Brain microvascular endothelial cell (primary cell): ENCODE data around the gene RIPK3.
"Not testable (repeated sequence)": the region's sequence is repeated elsewhere in the genome, so short reads cannot be mapped to it uniquely, and the experiment has no call there.

Experiments used
- DNase-seq: peaks from one replicate; pipeline ENCODE4 v3.0.0-alpha.2; 2020
- H3K27ac ChIP-seq: fragments of 250-450 bp; sonication (Bioruptor Pico); 2 replicates; pipeline ENCODE4 v1.5.1; 2020; ENCODE audit warnings: mild to moderate bottlenecking, moderate library complexity
- H3K27me3 ChIP-seq: fragments of 250-450 bp; sonication (Bioruptor Pico); replicated peaks from 2 replicates; pipeline ENCODE4 v1.5.1; 2020; ENCODE audit warnings: mild to moderate bottlenecking
- H3K36me3 ChIP-seq: fragments of 250-450 bp; sonication (Bioruptor Pico); replicated peaks from 2 replicates; pipeline ENCODE4 v1.5.1; 2020; ENCODE audit warnings: mild to moderate bottlenecking
- H3K4me3 ChIP-seq: 2 replicates; pipeline ENCODE4 v1.5.1; 2011; ENCODE audit warnings: low read depth, mild to moderate bottlenecking, control low read depth, low read length, moderate library complexity
- in situ Hi-C: cut with HindIII; loops from 2 replicates; pipeline ENCODE4 v1.10.0; 2017; ENCODE audit warnings: low sequenced_read_pairs, low pct_ligation_motif_present
- TF ChIP-seq, protein P1 (sequence below): IDR thresholded peaks from 2 replicates; pipeline ENCODE4 v1.5.1; 2011; ENCODE audit warnings: low read depth, mild to moderate bottlenecking, moderate library complexity, low read length, control low read depth, inconsistent platforms; ENCODE audit errors: missing control alignments

RIPK3 gene

DNA sequence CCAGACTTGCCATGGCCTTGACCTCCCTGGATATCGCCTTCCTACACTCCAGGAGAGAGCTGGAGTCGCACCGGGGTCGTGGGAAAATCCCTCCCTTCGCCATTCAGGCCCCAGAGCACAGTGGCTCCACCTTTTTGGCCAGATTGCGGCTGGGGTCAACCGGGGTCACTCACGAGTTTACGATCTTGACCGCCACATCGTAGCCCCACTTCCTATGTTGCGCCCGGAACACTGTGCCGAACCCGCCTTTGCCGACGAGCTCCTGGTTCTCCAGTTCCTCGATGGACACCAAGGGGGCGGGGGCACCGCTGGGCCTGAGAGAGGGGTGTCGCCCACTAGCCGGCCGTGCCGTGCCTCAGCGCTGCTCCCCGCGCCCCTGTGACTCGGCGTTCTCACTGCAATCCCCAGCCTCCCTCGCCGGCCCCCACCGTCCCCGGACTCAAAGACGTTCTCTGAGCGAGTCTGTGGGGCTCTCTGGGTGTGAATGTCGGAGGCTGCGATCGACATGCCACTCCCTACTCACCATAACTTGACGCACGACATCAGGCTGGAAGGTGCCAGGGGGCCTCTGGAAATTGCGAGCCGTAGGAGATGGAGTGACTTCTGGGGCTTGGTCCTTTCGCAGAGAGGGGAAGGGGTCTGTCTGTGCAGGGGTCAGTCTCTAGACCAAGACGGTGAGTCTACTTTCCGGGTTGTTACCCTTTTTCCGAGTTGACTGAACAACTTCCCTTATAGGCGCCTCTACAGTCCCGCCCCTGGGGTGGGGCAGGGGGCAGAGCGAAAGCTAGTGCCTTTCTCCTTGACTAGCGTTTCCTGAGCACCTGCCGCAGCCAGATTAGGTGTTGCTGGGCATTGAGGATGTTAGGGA, at the start of gene RIPK3:
Gene RIPK3, minus strand, starts transcription at position 708 of the 868 bp plus-strand sequence. Its CDS starts 165 bp downstream, at position 543.
- Histone ChIP-seq H3K36me3 (no peaks in the 10 kb centered on the region), H3K27ac (no peak within 1 kb of the TSS), H3K27me3 (peaks cover 11% of the 10 kb centered on the region), H3K4me3 (peak within 1 kb of the TSS; percentile 22)
- no peak for DNase-seq
- in situ Hi-C loops = loop anchor here (10.0 kb wide), 1 partner anchor 95 kb away; no protein-coding TSS in a partner anchor
- TF ChIP-seq, protein P1, sequence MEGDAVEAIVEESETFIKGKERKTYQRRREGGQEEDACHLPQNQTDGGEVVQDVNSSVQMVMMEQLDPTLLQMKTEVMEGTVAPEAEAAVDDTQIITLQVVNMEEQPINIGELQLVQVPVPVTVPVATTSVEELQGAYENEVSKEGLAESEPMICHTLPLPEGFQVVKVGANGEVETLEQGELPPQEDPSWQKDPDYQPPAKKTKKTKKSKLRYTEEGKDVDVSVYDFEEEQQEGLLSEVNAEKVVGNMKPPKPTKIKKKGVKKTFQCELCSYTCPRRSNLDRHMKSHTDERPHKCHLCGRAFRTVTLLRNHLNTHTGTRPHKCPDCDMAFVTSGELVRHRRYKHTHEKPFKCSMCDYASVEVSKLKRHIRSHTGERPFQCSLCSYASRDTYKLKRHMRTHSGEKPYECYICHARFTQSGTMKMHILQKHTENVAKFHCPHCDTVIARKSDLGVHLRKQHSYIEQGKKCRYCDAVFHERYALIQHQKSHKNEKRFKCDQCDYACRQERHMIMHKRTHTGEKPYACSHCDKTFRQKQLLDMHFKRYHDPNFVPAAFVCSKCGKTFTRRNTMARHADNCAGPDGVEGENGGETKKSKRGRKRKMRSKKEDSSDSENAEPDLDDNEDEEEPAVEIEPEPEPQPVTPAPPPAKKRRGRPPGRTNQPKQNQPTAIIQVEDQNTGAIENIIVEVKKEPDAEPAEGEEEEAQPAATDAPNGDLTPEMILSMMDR = no peak

DNA sequence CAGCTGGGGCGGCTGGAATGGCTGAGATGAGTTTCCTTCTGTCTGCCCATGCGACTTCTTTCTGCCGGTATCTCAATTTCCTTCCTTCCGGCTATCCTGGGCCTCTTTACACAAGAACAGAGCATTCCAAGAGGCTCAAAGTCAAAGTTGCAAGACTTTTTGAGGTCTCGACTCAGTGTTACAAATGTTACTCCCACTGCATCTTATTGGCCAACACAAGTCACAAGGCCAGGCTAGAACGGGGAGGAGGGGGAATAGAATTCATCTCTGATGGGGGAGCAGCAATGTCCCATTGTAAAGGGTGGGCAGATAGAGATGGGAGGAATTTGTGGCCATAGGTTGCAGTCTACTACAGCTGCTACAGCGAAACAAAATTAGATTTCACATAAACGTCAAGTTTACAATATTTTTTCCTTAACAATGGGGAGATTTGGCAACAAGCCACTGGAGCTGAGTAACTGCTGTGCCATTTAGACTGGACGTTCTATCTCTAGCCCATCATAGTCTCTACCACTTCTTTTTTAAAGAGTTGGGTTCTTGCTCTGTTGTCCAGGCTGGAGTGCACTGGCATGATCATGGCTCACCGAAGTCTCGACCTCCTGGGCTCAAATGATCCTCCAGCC, 49.5 kb upstream of the RIPK3 start:
- no peak overlapping the region for H3K4me3 ChIP-seq
- peak; percentile 51 for DNase-seq
- no peak overlapping the region for H3K27ac ChIP-seq
- H3K36me3 ChIP-seq = no peaks in the 10 kb centered on the region
- in situ Hi-C loops = no loop called here
- no peaks in the 10 kb centered on the region for H3K27me3 ChIP-seq
- TF ChIP-seq, protein P1 = no peak

GRCh38 chr14:24388474-24389179, 48.8 kb upstream of the RIPK3 start:
- in situ Hi-C loops = no loop called here

GRCh38 chr14:24387579-24387978, 47.8 kb upstream of the RIPK3 start:
- DNase-seq, H3K36me3 ChIP-seq, H3K27me3 ChIP-seq, H3K27ac ChIP-seq, H3K4me3 ChIP-seq, in situ Hi-C loops: not testable (repeated sequence)

More at GRCh38 chr14:24388474-24389179, 48.8 kb upstream of the RIPK3 start:
- no peak for DNase-seq
- TF ChIP-seq, protein P1 = no peak
- no peaks in the 10 kb centered on the region for H3K36me3 ChIP-seq
- H3K4me3 ChIP-seq = no peak overlapping the region
- H3K27me3 ChIP-seq = no peaks in the 10 kb centered on the region
- H3K27ac ChIP-seq = no peak overlapping the region

GRCh38 chr14:24387009-24387345, 47.2 kb upstream of the RIPK3 start:
- in situ Hi-C loops = no loop called here
- no peaks in the 10 kb centered on the region for H3K27me3 ChIP-seq
- no peak overlapping the region for H3K4me3 ChIP-seq
- TF ChIP-seq, protein P1 = no peak
- DNase-seq = no peak
- no peak overlapping the region for H3K27ac ChIP-seq
- no peaks in the 10 kb centered on the region for H3K36me3 ChIP-seq

GRCh38 chr14:24385524-24385923, 45.7 kb upstream of the RIPK3 start:
- Histone ChIP-seq H3K27me3 (no peaks in the 10 kb centered on the region), H3K27ac (no peak overlapping the region), H3K4me3 (no peak overlapping the region), H3K36me3 (no peaks in the 10 kb centered on the region)
- no peak for DNase-seq
- in situ Hi-C loops = no loop called here
- TF ChIP-seq, protein P1 = no peak
